ENCODE results near the gene ZBTB7B. TPM values are rescaled to one million over a fixed set of nuclear protein-coding genes. Genes with fewer than 3 reads are reported as not detected.

Gene ZBTB7B
- total RNA-seq, 2 experiments from 2014 or later = 124 to 125 TPM

DNA sequence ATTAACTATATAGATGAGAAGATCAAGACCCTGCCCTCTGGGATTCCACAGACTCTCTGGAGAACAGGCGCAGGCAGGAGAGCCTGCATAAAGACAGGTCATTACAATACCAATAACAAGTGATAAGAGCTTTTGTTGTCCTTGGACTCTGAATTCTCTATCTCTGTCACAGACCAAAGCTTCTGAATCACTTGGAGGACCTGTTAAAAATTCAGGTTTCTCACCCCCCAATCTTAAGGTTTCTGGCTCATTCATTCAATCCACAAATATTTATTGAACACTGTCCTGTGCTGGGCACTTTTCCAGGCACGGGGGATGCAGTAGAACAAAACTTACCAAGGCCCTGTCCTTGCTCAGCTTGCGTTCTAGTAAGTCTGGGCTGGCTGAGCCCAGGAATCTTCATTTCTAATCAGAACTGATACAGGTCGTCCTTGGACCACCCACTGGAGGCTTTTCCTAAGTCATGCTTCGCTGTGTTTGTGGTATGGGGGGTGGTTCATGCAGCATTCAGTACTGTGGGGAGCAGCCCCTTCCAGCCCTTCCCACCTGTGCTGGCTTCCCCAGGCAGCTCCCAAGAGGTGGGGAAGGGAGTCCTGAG is 62.3 kb downstream of the ZBTB7B start:
- no peak overlapping the region for H3K27ac Mint-ChIP-seq
- peak overlapping the region; percentile 80 for H3K4me3 Mint-ChIP-seq
- ChIA-PET CTCF (interaction anchor here (0.7 to 15.8 kb wide), 6 partner anchors 12 to 103 kb away, joined by 3 to 245 read pairs (median 8); partner anchors contain the start of gene ADAM15), POLR2A (no interaction called here)
- no peaks in the 10 kb centered on the region for H3K27me3 Mint-ChIP-seq
- no peak for DNase-seq
- peaks cover 10% of the 10 kb centered on the region for H3K36me3 Mint-ChIP-seq
- intact Hi-C loops (cut with micrococcal nuclease) = loop anchor here (5.0 kb wide), 3 partner anchors 83 to 398 kb away; partner anchors contain the start of genes FLAD1 and PMVK
- H3K9me3 Mint-ChIP-seq = no peaks in the 10 kb centered on the region
- H3K4me1 Mint-ChIP-seq (ENCODE audit: low read depth) = peaks cover 29% of the 10 kb centered on the region

DNA sequence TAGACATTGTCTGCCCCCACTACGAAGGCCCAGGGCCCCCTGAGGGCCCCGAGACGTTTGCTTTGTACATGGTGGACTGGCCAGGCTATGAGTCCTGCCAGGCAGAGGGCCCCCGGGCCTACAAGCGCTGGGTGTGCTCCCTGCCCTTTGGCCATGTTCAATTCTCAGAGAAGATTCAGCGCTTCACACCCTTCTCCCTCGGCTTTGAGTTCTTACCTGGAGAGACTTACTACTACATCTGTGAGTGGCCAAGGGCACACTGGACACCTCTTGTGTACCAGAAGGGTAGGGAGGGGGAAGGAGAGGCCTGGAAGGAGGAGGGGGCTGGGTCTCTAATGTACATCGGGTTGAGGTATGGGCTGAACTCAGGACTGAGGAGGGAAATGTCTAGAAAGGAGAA is 64.2 kb downstream of the ZBTB7B start:
- Mint-ChIP-seq H3K27ac (no peak overlapping the region), H3K9me3 (no peaks in the 10 kb centered on the region), H3K36me3 (peaks cover 5% of the 10 kb centered on the region), H3K4me1 (ENCODE audit: low read depth) (peaks cover 30% of the 10 kb centered on the region), H3K27me3 (no peaks in the 10 kb centered on the region), H3K4me3 (no peak overlapping the region)
- ChIA-PET POLR2A (no interaction called here), CTCF (interaction anchor here (1.3 to 15.8 kb wide), 5 partner anchors 18 to 106 kb away, joined by 3 to 245 read pairs (median 6); partner anchors contain the start of genes ADAM15 and KRTCAP2)
- intact Hi-C loops (cut with micrococcal nuclease) = no loop called here
- no peak for DNase-seq

Small RNAs within 50 kb of the gene (microRNA-seq; reads per million reads assigned to microRNA genes)
- not detected for gene MIR4258 (ENCODE audit: borderline microRNAs expressed, borderline number of aligned reads, borderline replicate concordance)

Other genes starting within 250 kb of the ZBTB7B start
- under 1 TPM; 0.02 to 0.14 TPM for gene KCNN3, start 132.5 kb upstream of the ZBTB7B start, total RNA-seq
- 10 to 100 TPM; 51.2 to 54.0 TPM for gene PMVK, start 66.1 kb upstream of the ZBTB7B start, total RNA-seq
- 10 to 100 TPM; 55.9 to 57.3 TPM for gene PBXIP1, start 46.7 kb upstream of the ZBTB7B start, total RNA-seq
- 10 to 100 TPM; 31.5 to 32.4 TPM for gene PYGO2, start 41.0 kb upstream of the ZBTB7B start, total RNA-seq
- gene SHC1, start 32.1 kb upstream of the ZBTB7B start, total RNA-seq = 10 to 100 TPM; 43.4 to 46.5 TPM
- 100 to 1,000 TPM; 197 to 205 TPM for gene CKS1B, start 28.1 kb upstream of the ZBTB7B start, total RNA-seq
- 10 to 100 TPM; 45.4 to 49.4 TPM for gene FLAD1, start 19.5 kb upstream of the ZBTB7B start, total RNA-seq
- under 1 TPM; 0.36 to 0.56 TPM for gene LENEP, start 9.2 kb upstream of the ZBTB7B start, total RNA-seq
- gene DCST2, start 31.0 kb downstream of the ZBTB7B start, total RNA-seq = 1 to 10 TPM; 1.1 to 1.3 TPM
- under 1 TPM in 1 of 2 experiments, not detected in 1; 0.14 TPM for gene DCST1, start 31.0 kb downstream of the ZBTB7B start, total RNA-seq
- 10 to 100 TPM; 54.3 to 60.5 TPM for gene ADAM15, start 48.5 kb downstream of the ZBTB7B start, total RNA-seq
- 1 to 10 TPM; 5.0 to 6.1 TPM for gene EFNA4, start 60.9 kb downstream of the ZBTB7B start, total RNA-seq
- gene EFNA3, start 76.0 kb downstream of the ZBTB7B start, total RNA-seq = 1 to 10 TPM; 2.4 to 2.6 TPM
- under 1 TPM in 1 of 2 experiments, not detected in 1; 0.24 TPM for gene EFNA1, start 125.1 kb downstream of the ZBTB7B start, total RNA-seq
- gene SLC50A1, start 133.1 kb downstream of the ZBTB7B start, total RNA-seq = 10 to 100 TPM; 60.1 TPM
- gene DPM3, start 137.7 kb downstream of the ZBTB7B start, total RNA-seq = 10 to 100 TPM; 34.1 to 37.7 TPM
- 100 to 1,000 TPM; 138 to 146 TPM for gene KRTCAP2, start 170.5 kb downstream of the ZBTB7B start, total RNA-seq
- 1 to 10 TPM; 6.3 to 7.1 TPM for gene TRIM46, start 171.0 kb downstream of the ZBTB7B start, total RNA-seq
- gene THBS3, start 205.1 kb downstream of the ZBTB7B start, total RNA-seq = 10 to 100 TPM; 15.6 to 17.3 TPM
- 10 to 100 TPM; 45.2 to 47.9 TPM for gene MTX1, start 205.9 kb downstream of the ZBTB7B start, total RNA-seq

All from activated CD4-positive, alpha-beta memory T cell treated with anti-CD3 and anti-CD28 coated beads for 36 hours (primary cell).